Hair follicular keratinocyte (primary cell): Measurements from ENCODE around the gene STARD9. TPM values are rescaled to one million over a fixed set of nuclear protein-coding genes. Genes with fewer than 3 reads are reported as not detected.

ENCODE experiments used
- total RNA-seq: library from RNA; depleted of rRNA; stranded (reverse); fragments of >200 nt; gene quantifications from 2 replicates; pipeline ENCODE4 v1.2.3, GENCODE V29; 2015

Gene STARD9
- total RNA-seq = 1.2 and 1.7 TPM in 2 replicates

GRCh38 chr15:42575188-42576039 is at the start of gene STARD9:
TSS of gene STARD9 (plus strand) at chr15:42575606. CDS start at chr15:42575716, 110 bp downstream.

GRCh38 chr15:42548249-42549031 is 27.0 kb upstream of the STARD9 start, which contains the start of the genes HAUS2 and LRRC57:
TSS of gene HAUS2 (plus strand) at chr15:42548838. CDS start at chr15:42548873, 35 bp downstream.
TSS of gene LRRC57 (minus strand) at chr15:42548793. CDS start at chr15:42548434, 359 bp downstream.

GRCh38 chr15:42736793-42737528 is 161.6 kb downstream of the STARD9 start, which contains the start of gene CDAN1:
TSS of gene CDAN1 (minus strand) at chr15:42737128. CDS start at chr15:42737102, 26 bp downstream.

Other genes with a start within 250 kb of the STARD9 start
- 0.99 and 1.6 TPM in 2 replicates for gene CAPN3, start 216.1 kb upstream of the STARD9 start, total RNA-seq
- 19.3 and 25.7 TPM in 2 replicates for gene ZNF106, start 84.5 kb upstream of the STARD9 start, total RNA-seq
- 56.9 and 57.2 TPM in 2 replicates for gene SNAP23, start 80.0 kb upstream of the STARD9 start, total RNA-seq
- gene LRRC57, start 26.8 kb upstream of the STARD9 start, total RNA-seq = 10.0 and 17.8 TPM in 2 replicates
- gene HAUS2, start 26.8 kb upstream of the STARD9 start, total RNA-seq = 35.3 and 48.3 TPM in 2 replicates
- gene CDAN1, start 161.5 kb downstream of the STARD9 start, total RNA-seq = 8.6 and 9.8 TPM in 2 replicates